NCI-H748 (cell line): ENCODE data around the gene MID1.

Experiments
- DNase-seq: peaks from one replicate; lab custom pipeline; 2025; ENCODE audit not compliant: unreplicated experiment; lab: John Stamatoyannopoulos, UW

Gene MID1

GRCh38 chrX:10537308-10537707, 83.1 kb downstream of the MID1 start:
- no peak for DNase-seq

DNA sequence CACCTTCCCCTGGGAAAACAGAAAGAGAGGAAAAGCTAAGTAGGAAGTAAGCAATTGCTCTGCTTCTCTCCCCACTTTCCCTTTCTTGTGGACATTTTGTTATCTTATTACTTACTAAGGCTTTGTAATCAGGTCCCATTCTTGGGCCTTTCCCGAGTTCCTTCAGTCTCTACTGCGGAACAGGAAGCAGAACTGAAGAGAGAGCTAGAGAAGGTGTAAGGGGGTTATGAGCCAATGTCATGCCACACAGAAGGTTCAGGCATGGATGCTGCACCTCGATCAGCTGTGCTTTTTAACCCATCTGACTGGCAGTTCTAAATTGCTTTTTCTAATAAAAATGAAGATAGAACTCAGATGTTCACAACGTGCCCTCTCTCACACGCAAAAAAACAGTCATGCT, 83.6 kb downstream of the MID1 start:
- no peak for DNase-seq

DNA sequence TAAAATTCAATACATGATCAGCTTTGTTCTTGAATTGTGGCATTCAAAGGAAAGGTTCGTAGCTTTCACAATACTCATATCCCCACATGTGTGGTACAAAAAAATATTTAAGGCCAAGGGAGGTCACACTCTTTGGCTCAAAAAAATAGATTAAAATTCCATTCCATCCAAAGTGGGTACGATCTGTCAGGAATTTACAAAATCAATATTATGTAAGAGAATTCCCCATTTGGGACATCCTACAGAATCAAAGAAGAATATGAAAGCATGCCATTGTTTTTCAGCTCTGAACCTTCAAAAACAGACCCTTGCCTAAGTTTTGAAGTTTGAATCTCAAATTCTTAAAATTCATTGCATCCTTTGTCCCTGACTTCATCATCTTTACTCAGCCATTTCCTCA, 85.8 kb downstream of the MID1 start:
- no peak for DNase-seq

- no peak for DNase-seq
Measured at GRCh38 chrX:10533696-10534365, 86.6 kb downstream of the MID1 start.

- DNase-seq = no peak
Measured at GRCh38 chrX:10531927-10532326, 88.5 kb downstream of the MID1 start.

DNA sequence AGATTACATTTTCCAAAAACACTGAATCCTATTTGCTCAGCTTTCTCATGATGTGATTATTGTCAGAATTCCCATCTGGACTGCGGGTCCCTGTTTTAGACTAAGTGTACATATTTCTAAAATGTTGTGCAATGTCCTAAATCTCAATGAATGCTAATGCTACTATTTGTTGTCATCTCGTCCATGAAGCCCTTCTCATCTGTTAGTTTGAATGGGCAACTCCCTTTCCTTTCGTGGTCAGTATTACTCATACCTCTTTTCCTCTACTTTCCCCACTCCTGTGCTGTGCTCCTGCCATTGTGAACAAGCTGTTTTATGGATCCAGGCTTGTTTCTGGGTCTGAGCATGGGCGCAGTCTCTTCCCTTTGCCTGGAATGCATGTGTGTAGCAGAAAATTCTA, 91.0 kb downstream of the MID1 start:
- no peak for DNase-seq

DNA sequence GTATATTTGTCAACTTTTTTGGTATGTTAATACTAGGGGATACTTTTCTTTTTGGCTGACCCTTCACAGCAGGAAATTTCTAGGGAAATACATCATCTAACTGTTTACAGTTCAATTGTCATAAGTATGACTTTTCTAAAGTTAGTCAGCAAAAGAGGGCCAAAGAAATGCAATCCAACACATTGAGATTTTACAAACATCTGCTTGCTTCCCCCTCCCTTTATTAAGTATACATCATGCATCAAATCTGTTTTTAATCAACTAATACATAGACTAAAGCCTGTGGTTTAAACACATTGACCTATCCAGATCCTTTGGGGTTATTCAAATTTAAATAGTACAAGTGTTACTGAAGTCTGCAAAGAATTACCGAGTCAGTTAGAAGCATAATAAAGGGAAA, 93.9 kb downstream of the MID1 start:
- DNase-seq = no peak

- no peak for DNase-seq
Measured at GRCh38 chrX:10525381-10526120, 94.8 kb downstream of the MID1 start.

- no peak for DNase-seq
Measured at GRCh38 chrX:10524578-10524977, 95.8 kb downstream of the MID1 start.

DNA sequence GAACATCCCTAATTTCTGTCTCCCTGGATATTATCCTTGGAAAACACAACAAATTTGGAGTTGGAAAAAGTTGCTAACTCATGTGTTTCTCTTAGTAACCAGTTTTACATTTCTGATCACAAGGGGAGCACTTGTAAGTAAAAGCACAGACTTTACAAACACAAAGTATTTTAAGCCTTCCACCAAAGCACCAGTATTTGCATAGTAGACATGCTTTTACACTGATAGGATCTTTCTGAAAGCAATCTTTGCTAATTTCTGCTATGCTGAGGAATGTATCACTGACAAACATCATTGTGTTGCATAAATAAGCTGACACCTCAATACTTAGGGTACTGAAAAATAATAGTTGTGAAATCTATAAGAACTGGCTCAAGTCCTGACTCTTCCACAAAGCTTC, 100.6 kb downstream of the MID1 start:
- DNase-seq = no peak

- DNase-seq = no peak
Measured at GRCh38 chrX:10519278-10519677, 101.1 kb downstream of the MID1 start.

DNA sequence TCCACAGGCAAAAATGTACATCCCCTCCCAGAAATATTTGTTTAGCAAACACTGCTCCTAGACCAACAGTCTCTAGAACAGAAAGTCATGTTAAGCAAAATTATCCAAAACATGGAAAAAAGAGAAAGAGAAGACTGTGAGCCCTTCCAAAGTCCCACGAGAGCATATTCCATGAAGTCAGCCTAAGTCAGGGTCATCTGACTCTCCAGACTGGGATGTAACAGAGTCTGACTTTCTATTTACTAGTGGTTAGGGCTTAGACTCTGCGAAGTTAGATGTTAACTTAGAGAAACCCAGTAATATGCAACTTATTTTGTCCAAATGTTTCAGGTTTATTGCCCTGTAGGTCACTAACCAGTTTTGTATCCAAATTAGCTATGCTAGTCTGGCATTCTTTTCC, 102.3 kb downstream of the MID1 start:
- no peak for DNase-seq

DNA sequence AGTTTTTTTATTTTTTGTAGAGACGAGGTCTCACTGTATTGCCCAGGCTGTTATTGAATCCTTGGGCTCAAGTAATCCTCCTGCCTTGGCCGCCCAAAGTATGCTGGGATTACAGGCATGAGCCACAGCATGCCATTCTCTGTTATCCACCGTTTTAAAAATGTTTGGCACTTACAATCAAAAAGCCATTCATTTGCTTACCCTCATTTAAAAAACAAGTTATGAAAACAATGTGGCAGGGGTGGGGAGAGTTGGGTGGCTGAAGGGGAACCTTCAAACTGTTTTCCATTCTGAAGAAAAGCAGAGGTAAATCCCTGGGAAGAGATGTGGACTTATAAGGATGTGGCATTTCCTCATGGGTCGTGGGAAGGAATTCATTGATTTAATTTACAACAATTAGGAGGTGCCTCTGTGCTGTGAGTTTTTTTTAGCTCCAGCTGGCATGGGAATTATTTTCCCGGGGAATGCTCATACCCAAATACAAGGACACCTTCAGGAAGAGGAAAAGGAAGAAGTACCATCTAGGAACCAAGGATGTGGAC, 103.5 kb downstream of the MID1 start:
- no peak for DNase-seq

GRCh38 chrX:10514891-10515290, 105.5 kb downstream of the MID1 start:
- DNase-seq = no peak

DNA sequence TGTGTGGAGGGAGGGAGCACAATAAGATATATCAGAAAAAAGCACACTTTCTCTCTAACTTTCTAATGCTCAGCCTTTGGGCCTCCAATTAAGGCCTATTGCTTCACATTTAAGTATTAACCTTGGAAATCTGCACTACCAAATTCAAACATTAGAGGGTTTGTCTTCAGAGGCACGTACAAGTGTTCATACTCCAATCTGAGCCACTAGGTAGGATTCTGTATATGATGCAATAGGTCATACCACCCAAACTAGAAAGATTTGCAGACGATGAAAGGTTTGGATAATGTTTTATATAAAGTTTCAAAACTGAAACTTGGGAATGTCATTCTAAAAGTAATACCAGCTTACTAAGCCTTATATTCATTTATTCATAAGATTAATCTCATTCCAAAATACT, 106.4 kb downstream of the MID1 start:
- no peak for DNase-seq

- no peak for DNase-seq
Measured at GRCh38 chrX:10512741-10513140, 107.6 kb downstream of the MID1 start.

DNA sequence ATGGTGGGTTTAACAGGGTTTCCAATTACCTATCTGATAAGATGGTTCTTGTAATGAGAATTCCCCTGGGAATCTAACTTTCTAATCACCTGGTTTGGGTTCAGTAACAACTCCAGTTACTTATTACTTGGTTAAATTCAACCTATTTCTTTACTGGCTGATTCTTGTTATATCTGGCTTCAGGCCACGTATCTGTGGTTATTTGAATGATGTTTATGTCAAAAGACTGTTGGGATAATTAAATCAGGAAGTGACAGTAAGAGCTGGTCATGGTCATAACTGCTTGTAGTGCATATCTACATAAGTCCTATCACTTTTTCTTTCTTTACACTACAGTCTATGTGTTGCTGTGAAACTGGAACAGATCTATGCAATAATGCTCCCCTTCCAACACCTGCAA, 108.1 kb downstream of the MID1 start:
- no peak for DNase-seq

DNA sequence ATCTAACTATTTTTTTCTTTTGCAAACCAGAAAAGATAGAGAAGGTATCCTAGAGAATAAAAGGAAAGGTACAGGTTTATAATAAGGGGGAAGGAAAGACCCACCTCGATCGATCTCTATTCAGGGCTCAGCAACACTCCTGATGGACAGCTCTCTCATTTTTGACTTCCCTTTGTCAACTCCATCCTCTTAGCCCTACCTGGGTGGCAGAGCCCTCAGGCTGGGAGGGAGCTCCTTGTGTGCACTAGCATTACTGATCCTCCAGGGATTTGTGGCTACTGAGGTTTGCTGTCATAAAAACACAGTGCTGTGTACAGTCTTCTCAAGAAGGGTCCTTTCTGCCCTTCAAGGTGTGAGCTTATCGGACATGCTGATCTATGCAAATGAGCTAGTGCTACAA, 111.0 kb downstream of the MID1 start:
- no peak for DNase-seq

GRCh38 chrX:10508891-10509290, 111.5 kb downstream of the MID1 start:
- no peak for DNase-seq

- no peak for DNase-seq
Measured at GRCh38 chrX:10507876-10508275, 112.5 kb downstream of the MID1 start.

DNA sequence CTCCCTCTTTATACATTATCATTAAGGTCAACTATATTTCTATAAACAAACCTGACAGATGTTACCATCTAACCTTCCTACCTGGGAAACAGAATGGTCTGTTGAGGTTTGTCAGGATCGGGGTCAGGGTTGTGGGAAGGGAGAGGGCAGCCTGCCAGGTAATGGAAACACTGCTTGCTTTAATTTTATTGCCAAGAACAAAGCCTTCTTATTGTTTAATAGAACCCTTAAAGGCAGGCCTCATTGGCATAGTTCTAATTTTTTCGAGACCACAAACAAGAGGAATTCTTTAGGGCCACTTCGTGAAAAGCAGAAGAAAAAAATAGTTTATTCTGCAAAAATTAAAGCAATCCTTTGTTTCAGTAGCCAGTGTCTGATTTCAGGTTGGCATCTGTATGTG, 113.2 kb downstream of the MID1 start:
- DNase-seq = no peak

DNA sequence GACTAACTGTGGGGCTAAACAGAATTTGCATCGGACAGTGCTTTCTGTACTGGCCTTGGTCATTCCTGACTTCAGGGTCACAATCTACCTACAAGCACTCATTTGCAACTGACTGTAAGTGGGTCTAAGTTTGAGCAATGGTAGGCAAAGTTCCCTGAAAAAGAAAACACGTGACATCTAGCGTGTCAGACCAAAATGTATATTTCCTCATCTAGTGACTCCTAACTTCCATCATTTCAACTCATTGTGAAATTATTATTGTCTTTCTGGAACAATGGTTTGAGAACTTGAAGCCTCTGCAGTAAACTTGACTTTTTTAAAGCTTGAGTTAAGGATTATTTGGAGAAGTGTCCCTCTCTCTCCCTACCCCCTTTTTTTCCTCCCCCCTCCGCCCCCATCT, 113.6 kb downstream of the MID1 start:
- no peak for DNase-seq

- DNase-seq = no peak
Measured at GRCh38 chrX:10505726-10506125, 114.7 kb downstream of the MID1 start.
